EL (cell line): ENCODE measurements around the gene LYL1.

Source experiments
- DNase-seq: peaks from one replicate; pipeline ENCODE4 v3.0.0-alpha.2; 2016

LYL1 gene

GRCh38 chr19:13104360-13104847 is 1.7 kb upstream of the LYL1 start:
- DNase-seq: no peak

GRCh38 chr19:13103581-13104359 is 1.1 kb upstream of the LYL1 start:
- no peak for DNase-seq

- no peak for DNase-seq
These were observed 317 bp downstream of the LYL1 start for GRCh38 chr19:13102416-13102665.

GRCh38 chr19:13101590-13102415 is 855 bp downstream of the LYL1 start:
- no peak for DNase-seq

- no peak for DNase-seq
These were observed 1.6 kb downstream of the LYL1 start for GRCh38 chr19:13100841-13101589.

- no peak for DNase-seq
These were observed 2.5 kb downstream of the LYL1 start for GRCh38 chr19:13100031-13100588.

- peak; percentile 67 for DNase-seq
These were observed 3.3 kb downstream of the LYL1 start for GRCh38 chr19:13099073-13099999.

- peak; percentile 52 for DNase-seq
These were observed 4.2 kb downstream of the LYL1 start for GRCh38 chr19:13098277-13099072.

- DNase-seq: no peak
These were observed 5.0 kb downstream of the LYL1 start for GRCh38 chr19:13097463-13098258.

- DNase-seq: no peak
These were observed 5.6 kb downstream of the LYL1 start for GRCh38 chr19:13097033-13097462.

- DNase-seq: no peak
These were observed 6.4 kb downstream of the LYL1 start for GRCh38 chr19:13095934-13096927.

- no peak for DNase-seq
These were observed 7.3 kb downstream of the LYL1 start for GRCh38 chr19:13095393-13095784.

- DNase-seq: no peak
These were observed 7.8 kb downstream of the LYL1 start for GRCh38 chr19:13094771-13095392.

GRCh38 chr19:13094106-13094504 is 8.6 kb downstream of the LYL1 start:
- no peak for DNase-seq

GRCh38 chr19:13093407-13094105 is 9.1 kb downstream of the LYL1 start:
- DNase-seq: peak; percentile 83

GRCh38 chr19:13092606-13093235 is 9.9 kb downstream of the LYL1 start:
- DNase-seq: no peak

GRCh38 chr19:13092158-13092543 is 10.5 kb downstream of the LYL1 start:
- no peak for DNase-seq
